Stimulated activated naive CD8-positive, alpha-beta T cell treated with anti-CD3 and anti-CD28 coated beads, Interleukin-15, Interleukin-2, amounts not matched to agents 100 ng/mL and 50 ng/mL, for 24 hours (primary cell): Measurements from ENCODE around the gene STRN.
A peak's percentile ranks its signal among the peaks of the same experiment; 100 is the strongest.
"Not testable (repeated sequence)": the region's sequence is repeated elsewhere in the genome, so short reads cannot be mapped to it uniquely, and the experiment has no call there.

Experiments used
- H3K27ac Mint-ChIP-seq: one replicate; pipeline ENCODE4 v1.8.0; 2021; ENCODE audit warnings: mild to moderate bottlenecking, mixed read lengths
- H3K27me3 Mint-ChIP-seq: one replicate; pipeline ENCODE4 v1.8.0; 2021; ENCODE audit warnings: mixed read lengths
- H3K36me3 Mint-ChIP-seq: one replicate; pipeline ENCODE4 v1.8.0; 2021; ENCODE audit warnings: low read depth, mixed read lengths
- H3K4me1 Mint-ChIP-seq: one replicate; pipeline ENCODE4 v1.8.0; 2021; ENCODE audit warnings: low read depth, mixed read lengths
- H3K4me3 Mint-ChIP-seq: one replicate; pipeline ENCODE4 v1.8.0; 2021; ENCODE audit warnings: mild to moderate bottlenecking, mixed read lengths
- H3K9me3 Mint-ChIP-seq: one replicate; pipeline ENCODE4 v1.8.0; 2021; ENCODE audit warnings: mixed read lengths

Gene STRN

GRCh38 chr2:36949845-36950244, 16.5 kb downstream of the STRN start:
- H3K36me3 Mint-ChIP-seq = peaks cover 6% of the 10 kb centered on the region
- no peaks in the 10 kb centered on the region for H3K9me3 Mint-ChIP-seq
- H3K4me1 Mint-ChIP-seq = peaks cover 25% of the 10 kb centered on the region
- H3K27ac Mint-ChIP-seq = peak overlapping the region; percentile 23
- no peak overlapping the region for H3K4me3 Mint-ChIP-seq
- no peaks in the 10 kb centered on the region for H3K27me3 Mint-ChIP-seq

GRCh38 chr2:36945240-36945639, 21.1 kb downstream of the STRN start:
- H3K27ac Mint-ChIP-seq, H3K27me3 Mint-ChIP-seq, H3K36me3 Mint-ChIP-seq, H3K4me3 Mint-ChIP-seq, H3K9me3 Mint-ChIP-seq, H3K4me1 Mint-ChIP-seq: not testable (repeated sequence)

GRCh38 chr2:36941867-36942266, 24.5 kb downstream of the STRN start:
- H3K36me3 Mint-ChIP-seq = peaks cover 5% of the 10 kb centered on the region
- no peaks in the 10 kb centered on the region for H3K27me3 Mint-ChIP-seq
- H3K4me3 Mint-ChIP-seq = no peak overlapping the region
- no peaks in the 10 kb centered on the region for H3K9me3 Mint-ChIP-seq
- H3K27ac Mint-ChIP-seq = no peak overlapping the region
- H3K4me1 Mint-ChIP-seq = peaks cover 4% of the 10 kb centered on the region

- not testable (repeated sequence) for H3K36me3 Mint-ChIP-seq, H3K4me1 Mint-ChIP-seq, H3K4me3 Mint-ChIP-seq, H3K9me3 Mint-ChIP-seq, H3K27me3 Mint-ChIP-seq, H3K27ac Mint-ChIP-seq
These were observed 29.8 kb downstream of the STRN start for GRCh38 chr2:36936526-36936925.

- not testable (repeated sequence) for H3K36me3 Mint-ChIP-seq, H3K27me3 Mint-ChIP-seq, H3K4me3 Mint-ChIP-seq, H3K9me3 Mint-ChIP-seq, H3K27ac Mint-ChIP-seq, H3K4me1 Mint-ChIP-seq
These were observed 34.6 kb downstream of the STRN start for GRCh38 chr2:36931688-36932087.

GRCh38 chr2:36930787-36931410, 35.4 kb downstream of the STRN start:
- H3K4me1 Mint-ChIP-seq = peaks cover 17% of the 10 kb centered on the region
- H3K27ac Mint-ChIP-seq, H3K9me3 Mint-ChIP-seq, H3K36me3 Mint-ChIP-seq, H3K4me3 Mint-ChIP-seq, H3K27me3 Mint-ChIP-seq: not testable (repeated sequence)

GRCh38 chr2:36926175-36927132, 39.9 kb downstream of the STRN start:
- Mint-ChIP-seq H3K36me3 (peaks cover 12% of the 10 kb centered on the region), H3K27ac (peak overlapping the region; percentile 63), H3K4me1 (peaks cover 48% of the 10 kb centered on the region), H3K4me3 (peak overlapping the region; percentile 59)
- not testable (repeated sequence) for H3K9me3 Mint-ChIP-seq, H3K27me3 Mint-ChIP-seq

- H3K36me3 Mint-ChIP-seq = peaks cover 12% of the 10 kb centered on the region
- H3K4me3 Mint-ChIP-seq, H3K27me3 Mint-ChIP-seq, H3K9me3 Mint-ChIP-seq: not testable (repeated sequence)
- H3K27ac Mint-ChIP-seq = peak overlapping the region; percentile 77
- H3K4me1 Mint-ChIP-seq = peaks cover 50% of the 10 kb centered on the region
These were observed 43.7 kb downstream of the STRN start for GRCh38 chr2:36922629-36923028.

GRCh38 chr2:36921984-36922383, 44.4 kb downstream of the STRN start:
- peaks cover 47% of the 10 kb centered on the region for H3K4me1 Mint-ChIP-seq
- H3K36me3 Mint-ChIP-seq = peaks cover 12% of the 10 kb centered on the region
- no peaks in the 10 kb centered on the region for H3K27me3 Mint-ChIP-seq
- no peak overlapping the region for H3K4me3 Mint-ChIP-seq
- no peaks in the 10 kb centered on the region for H3K9me3 Mint-ChIP-seq
- no peak overlapping the region for H3K27ac Mint-ChIP-seq

GRCh38 chr2:36919041-36919837, 47.1 kb downstream of the STRN start:
- no peaks in the 10 kb centered on the region for H3K9me3 Mint-ChIP-seq
- no peaks in the 10 kb centered on the region for H3K27me3 Mint-ChIP-seq
- no peak overlapping the region for H3K4me3 Mint-ChIP-seq
- H3K4me1 Mint-ChIP-seq = peaks cover 28% of the 10 kb centered on the region
- no peak overlapping the region for H3K27ac Mint-ChIP-seq
- H3K36me3 Mint-ChIP-seq = peaks cover 14% of the 10 kb centered on the region

- Mint-ChIP-seq H3K27me3 (no peaks in the 10 kb centered on the region), H3K36me3 (peaks cover 8% of the 10 kb centered on the region), H3K4me1 (peaks cover 24% of the 10 kb centered on the region), H3K27ac (no peak overlapping the region), H3K4me3 (no peak overlapping the region), H3K9me3 (no peaks in the 10 kb centered on the region)
These were observed 48.0 kb downstream of the STRN start for GRCh38 chr2:36918307-36918706.

GRCh38 chr2:36915627-36916026, 50.7 kb downstream of the STRN start:
- no peaks in the 10 kb centered on the region for H3K9me3 Mint-ChIP-seq
- no peak overlapping the region for H3K27ac Mint-ChIP-seq
- no peaks in the 10 kb centered on the region for H3K27me3 Mint-ChIP-seq
- H3K4me1 Mint-ChIP-seq = no peaks in the 10 kb centered on the region
- H3K36me3 Mint-ChIP-seq = peaks cover 7% of the 10 kb centered on the region
- H3K4me3 Mint-ChIP-seq = no peak overlapping the region

GRCh38 chr2:36912695-36913094, 53.6 kb downstream of the STRN start:
- no peaks in the 10 kb centered on the region for H3K9me3 Mint-ChIP-seq
- H3K4me1 Mint-ChIP-seq = no peaks in the 10 kb centered on the region
- H3K4me3 Mint-ChIP-seq = no peak overlapping the region
- H3K36me3 Mint-ChIP-seq = peaks cover 12% of the 10 kb centered on the region
- no peak overlapping the region for H3K27ac Mint-ChIP-seq
- H3K27me3 Mint-ChIP-seq = no peaks in the 10 kb centered on the region

GRCh38 chr2:36911012-36911411, 55.3 kb downstream of the STRN start:
- Mint-ChIP-seq H3K9me3 (no peaks in the 10 kb centered on the region), H3K4me3 (no peak overlapping the region), H3K36me3 (peaks cover 15% of the 10 kb centered on the region), H3K27me3 (no peaks in the 10 kb centered on the region), H3K4me1 (no peaks in the 10 kb centered on the region), H3K27ac (no peak overlapping the region)

- no peaks in the 10 kb centered on the region for H3K4me1 Mint-ChIP-seq
- no peaks in the 10 kb centered on the region for H3K9me3 Mint-ChIP-seq
- H3K27me3 Mint-ChIP-seq = no peaks in the 10 kb centered on the region
- H3K27ac Mint-ChIP-seq = no peak overlapping the region
- H3K4me3 Mint-ChIP-seq = no peak overlapping the region
- peaks cover 25% of the 10 kb centered on the region for H3K36me3 Mint-ChIP-seq
These were observed 60.1 kb downstream of the STRN start for GRCh38 chr2:36906277-36906676.
